Left ventricle myocardium inferior (tissue), 1 donor: ENCODE measurements around the gene IPPK. TPM values are rescaled to one million over a fixed set of nuclear protein-coding genes. Genes with fewer than 3 reads are reported as not detected.

Experiments used
- DNase-seq: peaks from one replicate; pipeline ENCODE4 v3.0.0-alpha.2; 2020
- H3K27ac ChIP-seq: fragments of 200-600 bp; replicated peaks from 2 replicates; pipeline ENCODE4 v1.8.0; 2021
- H3K27me3 ChIP-seq: fragments of 200-600 bp; 2 replicates; pipeline ENCODE4 v1.8.0; 2021; ENCODE audit warnings: low read depth
- H3K36me3 ChIP-seq: fragments of 200-600 bp; 2 replicates; pipeline ENCODE4 v1.8.0; 2021
- H3K4me1 ChIP-seq: fragments of 200-600 bp; 2 replicates; pipeline ENCODE4 v1.8.0; 2021
- H3K4me3 ChIP-seq: fragments of 200-600 bp; 2 replicates; pipeline ENCODE4 v1.8.0; 2021; ENCODE audit warnings: mild to moderate bottlenecking, moderate library complexity
- H3K9me3 ChIP-seq: fragments of 200-600 bp; replicated peaks from 2 replicates; pipeline ENCODE4 v1.8.0; 2021
- intact Hi-C: fragments of 100-400 bp; cut with micrococcal nuclease; formaldehyde crosslinking; loops from one replicate; pipeline ENCODE4 v1.11.0; 2022
- total RNA-seq: library from RNA; stranded (reverse); fragmentation: NEBNext Ultra II Directional; extraction: Animal tissue kit (Norgen Biotek cat#: 25700); gene quantifications from one replicate; pipeline ENCODE4 v1.2.1, GENCODE V29; 2021
- TF ChIP-seq, protein P1 (sequence below): fragments of 200-600 bp; IDR thresholded peaks from 2 replicates; pipeline ENCODE4 v1.8.0; 2021; ENCODE audit warnings: antibody characterized with exemption, mild to moderate bottlenecking, borderline replicate concordance
- donor health status: DM: no; HTN: yes; CAD: no; lungs with severe emphysema.

IPPK gene
- total RNA-seq, 1 donor from 2014 or later: 7.3 TPM

GRCh38 chr9:92637326-92637725, 32.6 kb downstream of the IPPK start:
- no peak for DNase-seq
- Histone ChIP-seq H3K4me1 (peaks cover 16% of the 10 kb centered on the region), H3K27me3 (no peaks in the 10 kb centered on the region), H3K36me3 (peaks cover 99% of the 10 kb centered on the region), H3K9me3 (no peaks in the 10 kb centered on the region), H3K27ac (no peak overlapping the region), H3K4me3 (no peak overlapping the region)
- TF ChIP-seq, protein P1, sequence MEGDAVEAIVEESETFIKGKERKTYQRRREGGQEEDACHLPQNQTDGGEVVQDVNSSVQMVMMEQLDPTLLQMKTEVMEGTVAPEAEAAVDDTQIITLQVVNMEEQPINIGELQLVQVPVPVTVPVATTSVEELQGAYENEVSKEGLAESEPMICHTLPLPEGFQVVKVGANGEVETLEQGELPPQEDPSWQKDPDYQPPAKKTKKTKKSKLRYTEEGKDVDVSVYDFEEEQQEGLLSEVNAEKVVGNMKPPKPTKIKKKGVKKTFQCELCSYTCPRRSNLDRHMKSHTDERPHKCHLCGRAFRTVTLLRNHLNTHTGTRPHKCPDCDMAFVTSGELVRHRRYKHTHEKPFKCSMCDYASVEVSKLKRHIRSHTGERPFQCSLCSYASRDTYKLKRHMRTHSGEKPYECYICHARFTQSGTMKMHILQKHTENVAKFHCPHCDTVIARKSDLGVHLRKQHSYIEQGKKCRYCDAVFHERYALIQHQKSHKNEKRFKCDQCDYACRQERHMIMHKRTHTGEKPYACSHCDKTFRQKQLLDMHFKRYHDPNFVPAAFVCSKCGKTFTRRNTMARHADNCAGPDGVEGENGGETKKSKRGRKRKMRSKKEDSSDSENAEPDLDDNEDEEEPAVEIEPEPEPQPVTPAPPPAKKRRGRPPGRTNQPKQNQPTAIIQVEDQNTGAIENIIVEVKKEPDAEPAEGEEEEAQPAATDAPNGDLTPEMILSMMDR: no peak
- intact Hi-C loops: loop anchor here (10.0 kb wide), 2 partner anchors 313 to 503 kb away; partner anchors contain the start of genes CENPP and NOL8

DNA sequence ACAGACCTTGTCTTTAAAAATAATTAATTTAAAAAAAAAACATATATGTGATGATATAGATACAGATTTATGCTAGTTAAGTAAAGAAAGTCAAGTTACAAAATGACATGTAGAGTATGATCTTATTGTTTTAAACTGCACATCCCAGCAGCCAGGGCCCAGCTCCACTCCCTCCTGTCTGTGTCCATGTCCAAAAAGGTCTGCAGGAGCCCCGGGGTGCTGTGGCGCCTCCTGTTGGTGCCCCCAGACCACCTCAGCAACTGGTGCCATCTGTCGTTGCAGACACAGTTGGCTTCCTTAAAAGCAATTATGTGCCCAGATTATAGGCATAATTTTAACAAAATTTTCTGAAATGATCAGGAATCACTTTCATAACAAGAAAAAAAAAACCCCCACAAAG, 33.3 kb downstream of the IPPK start:
- Histone ChIP-seq H3K27me3 (no peaks in the 10 kb centered on the region), H3K27ac (no peak overlapping the region), H3K9me3 (no peaks in the 10 kb centered on the region), H3K4me3 (no peak overlapping the region), H3K4me1 (peaks cover 18% of the 10 kb centered on the region), H3K36me3 (peaks cover 99% of the 10 kb centered on the region)
- intact Hi-C loops: loop anchor here (10.0 kb wide), 2 partner anchors 312 to 502 kb away; partner anchors contain the start of genes CENPP and NOL8
- TF ChIP-seq, protein P1: no peak
- no peak for DNase-seq

DNA sequence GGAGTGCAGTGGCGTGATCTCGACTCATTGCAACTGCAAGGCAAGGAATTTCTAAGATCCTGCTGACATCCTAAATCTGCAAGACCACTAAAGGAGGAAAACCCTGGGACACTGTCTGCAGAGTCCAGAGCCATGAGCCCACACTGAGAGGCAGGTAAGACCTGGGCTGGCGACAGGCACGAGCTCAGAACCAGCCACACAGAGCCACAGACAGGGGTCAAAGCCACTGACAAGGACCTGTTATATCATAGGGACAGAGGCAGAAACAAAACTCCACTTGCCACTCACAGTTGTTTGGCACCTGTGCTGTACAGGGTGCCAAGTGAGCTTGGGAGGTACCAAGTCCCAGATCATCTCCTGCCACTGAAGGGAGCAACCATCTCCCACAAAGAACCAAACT, 34.2 kb downstream of the IPPK start:
- Histone ChIP-seq H3K27ac (no peak overlapping the region), H3K36me3 (peaks cover 97% of the 10 kb centered on the region), H3K4me3 (no peak overlapping the region), H3K9me3 (no peaks in the 10 kb centered on the region), H3K4me1 (peaks cover 18% of the 10 kb centered on the region), H3K27me3 (no peaks in the 10 kb centered on the region)
- TF ChIP-seq, protein P1: no peak
- intact Hi-C loops: loop anchor here (10.0 kb wide), 2 partner anchors 311 to 501 kb away; partner anchors contain the start of genes CENPP and NOL8
- DNase-seq: no peak

DNA sequence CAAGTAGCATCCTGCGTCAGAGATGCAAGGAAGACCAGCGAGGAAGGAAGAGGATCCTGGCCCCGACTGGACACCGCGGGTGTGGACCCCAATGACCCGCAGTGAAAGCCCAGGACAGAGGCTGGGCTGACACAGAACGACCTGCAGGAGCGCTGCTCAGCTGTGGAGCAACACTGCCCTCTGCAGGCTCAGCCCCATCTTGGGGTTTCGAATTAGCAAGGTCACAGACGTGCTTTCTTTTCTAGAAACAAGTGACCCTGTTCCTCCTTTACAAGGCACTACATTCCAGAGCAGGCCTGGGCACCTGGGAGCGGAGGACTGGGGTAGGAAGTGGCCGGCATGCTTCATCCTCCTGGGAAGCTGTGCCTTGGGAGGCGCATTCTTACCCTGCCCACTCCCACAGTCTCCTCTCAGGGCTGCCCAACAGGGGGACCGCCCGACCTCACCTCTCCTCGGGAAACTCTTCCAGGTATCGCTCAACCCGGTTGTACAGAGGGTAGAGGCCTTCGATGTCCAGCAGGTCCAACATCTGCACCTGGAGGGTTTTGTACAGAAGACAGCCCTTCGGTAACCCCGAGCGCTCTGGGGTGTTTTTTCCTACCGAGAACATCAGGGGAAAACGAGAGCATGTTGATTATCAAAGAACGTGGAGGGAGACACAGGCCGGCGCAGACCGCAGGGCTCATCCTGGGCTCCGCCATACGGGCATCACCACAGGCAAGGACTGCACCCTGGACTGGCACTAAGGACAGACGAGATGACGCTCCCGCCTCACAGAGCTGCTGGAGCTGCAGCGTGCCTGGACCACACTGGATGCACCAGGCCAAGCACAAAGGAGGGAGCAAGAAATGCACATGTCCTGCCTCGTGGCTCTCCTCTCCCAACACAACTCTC, 35.0 kb downstream of the IPPK start:
- Histone ChIP-seq H3K27ac (peak overlapping the region; percentile 63), H3K9me3 (peaks cover 4% of the 10 kb centered on the region), H3K4me1 (peaks cover 18% of the 10 kb centered on the region), H3K4me3 (no peak overlapping the region), H3K36me3 (peaks cover 97% of the 10 kb centered on the region), H3K27me3 (no peaks in the 10 kb centered on the region)
- intact Hi-C loops: loop anchor here (10.0 kb wide), 2 partner anchors 310 to 500 kb away; partner anchors contain the start of genes CENPP and NOL8
- TF ChIP-seq, protein P1: peak; percentile 93
- DNase-seq: peak; percentile 76

- Histone ChIP-seq H3K4me1 (peaks cover 18% of the 10 kb centered on the region), H3K36me3 (peaks cover 97% of the 10 kb centered on the region), H3K27ac (peak overlapping the region; percentile 63), H3K9me3 (peaks cover 6% of the 10 kb centered on the region), H3K27me3 (no peaks in the 10 kb centered on the region), H3K4me3 (no peak overlapping the region)
- no peak for DNase-seq
- TF ChIP-seq, protein P1: no peak
- intact Hi-C loops: loop anchor here (10.0 kb wide), 2 partner anchors 309 to 499 kb away; partner anchors contain the start of genes CENPP and NOL8
Measured at GRCh38 chr9:92633614-92634278, 36.2 kb downstream of the IPPK start.
